Choroid plexus epithelial cell (primary cell): ENCODE results near the gene TRDN.
"Not testable (repeated sequence)": the region's sequence is repeated elsewhere in the genome, so short reads cannot be mapped to it uniquely, and the experiment has no call there.

ENCODE experiments used
- DNase-seq: peaks from one replicate; pipeline ENCODE4 v3.0.0-alpha.2; 2010; ENCODE audit warnings: low read depth
- H3K4me3 ChIP-seq: 2 replicates; pipeline ENCODE4 v1.5.1; 2011; ENCODE audit warnings: low read depth, mild to moderate bottlenecking, control low read depth, low read length, moderate library complexity
- CTCF ChIP-seq: conservative IDR thresholded peaks from 2 replicates; pipeline ENCODE4 v1.5.1; 2011; ENCODE audit warnings: low read depth, mild to moderate bottlenecking, control low read depth, inconsistent platforms, low read length, moderate library complexity

The TRDN gene

GRCh38 chr6:123480986-123481385, 155.8 kb downstream of the TRDN start:
- H3K4me3 ChIP-seq: no peak overlapping the region
- no peak for DNase-seq
- no peak for TF ChIP-seq CTCF

- H3K4me3 ChIP-seq, DNase-seq: not testable (repeated sequence)
Observed at GRCh38 chr6:123472025-123472702, 164.6 kb downstream of the TRDN start.

- TF ChIP-seq CTCF: no peak
- no peak for DNase-seq
- no peak overlapping the region for H3K4me3 ChIP-seq
Observed at GRCh38 chr6:123467392-123467791, 169.4 kb downstream of the TRDN start.

GRCh38 chr6:123462152-123462551, 174.6 kb downstream of the TRDN start:
- DNase-seq: no peak
- H3K4me3 ChIP-seq: no peak overlapping the region
- TF ChIP-seq CTCF: no peak

GRCh38 chr6:123458218-123458617, 178.5 kb downstream of the TRDN start:
- no peak overlapping the region for H3K4me3 ChIP-seq
- TF ChIP-seq CTCF: no peak
- DNase-seq: no peak

- TF ChIP-seq CTCF: no peak
- H3K4me3 ChIP-seq: no peak overlapping the region
- DNase-seq: no peak
Observed at GRCh38 chr6:123456836-123457235, 179.9 kb downstream of the TRDN start.

- no peak for TF ChIP-seq CTCF
- no peak overlapping the region for H3K4me3 ChIP-seq
- no peak for DNase-seq
Observed at GRCh38 chr6:123454448-123454847, 182.3 kb downstream of the TRDN start.

- DNase-seq, H3K4me3 ChIP-seq: not testable (repeated sequence)
Observed at GRCh38 chr6:123453071-123453470, 183.7 kb downstream of the TRDN start.
